NCI-H1694 (cell line): ENCODE measurements around the gene PLAC8.
"Not testable (repeated sequence)": the region's sequence is repeated elsewhere in the genome, so short reads cannot be mapped to it uniquely, and the experiment has no call there.

Experiments
- DNase-seq: peaks from one replicate; lab custom pipeline; 2025; lab: John Stamatoyannopoulos, UW

PLAC8 gene

GRCh38 chr4:83067058-83067639 is 47.4 kb downstream of the PLAC8 start:
- no peak for DNase-seq

- DNase-seq: no peak
Observed at GRCh38 chr4:83065266-83065665, 49.3 kb downstream of the PLAC8 start.

GRCh38 chr4:83062739-83063138 is 51.8 kb downstream of the PLAC8 start:
- no peak for DNase-seq

GRCh38 chr4:83054928-83055327 is 59.6 kb downstream of the PLAC8 start:
- DNase-seq: no peak

- not testable (repeated sequence) for DNase-seq
Observed at GRCh38 chr4:83048781-83049180, 65.7 kb downstream of the PLAC8 start.

GRCh38 chr4:83046693-83047473 is 67.6 kb downstream of the PLAC8 start:
- no peak for DNase-seq

GRCh38 chr4:83043801-83044407 is 70.6 kb downstream of the PLAC8 start:
- no peak for DNase-seq

GRCh38 chr4:83043157-83043556 is 71.4 kb downstream of the PLAC8 start:
- DNase-seq: not testable (repeated sequence)

- DNase-seq: no peak
Observed at GRCh38 chr4:83040269-83040668, 74.3 kb downstream of the PLAC8 start.
